HG03378 (cell line): ENCODE results near the gene NAA40.
A peak's percentile ranks its signal among the peaks of the same experiment; 100 is the strongest.

Source experiments
- ATAC-seq: cut with Tn5 transposase; IDR thresholded peaks from one replicate; pipeline ENCODE4 v1.9.1; 2021; ENCODE audit warnings: mild to moderate bottlenecking, moderate library complexity; ENCODE audit not compliant: unreplicated experiment

Gene NAA40

DNA sequence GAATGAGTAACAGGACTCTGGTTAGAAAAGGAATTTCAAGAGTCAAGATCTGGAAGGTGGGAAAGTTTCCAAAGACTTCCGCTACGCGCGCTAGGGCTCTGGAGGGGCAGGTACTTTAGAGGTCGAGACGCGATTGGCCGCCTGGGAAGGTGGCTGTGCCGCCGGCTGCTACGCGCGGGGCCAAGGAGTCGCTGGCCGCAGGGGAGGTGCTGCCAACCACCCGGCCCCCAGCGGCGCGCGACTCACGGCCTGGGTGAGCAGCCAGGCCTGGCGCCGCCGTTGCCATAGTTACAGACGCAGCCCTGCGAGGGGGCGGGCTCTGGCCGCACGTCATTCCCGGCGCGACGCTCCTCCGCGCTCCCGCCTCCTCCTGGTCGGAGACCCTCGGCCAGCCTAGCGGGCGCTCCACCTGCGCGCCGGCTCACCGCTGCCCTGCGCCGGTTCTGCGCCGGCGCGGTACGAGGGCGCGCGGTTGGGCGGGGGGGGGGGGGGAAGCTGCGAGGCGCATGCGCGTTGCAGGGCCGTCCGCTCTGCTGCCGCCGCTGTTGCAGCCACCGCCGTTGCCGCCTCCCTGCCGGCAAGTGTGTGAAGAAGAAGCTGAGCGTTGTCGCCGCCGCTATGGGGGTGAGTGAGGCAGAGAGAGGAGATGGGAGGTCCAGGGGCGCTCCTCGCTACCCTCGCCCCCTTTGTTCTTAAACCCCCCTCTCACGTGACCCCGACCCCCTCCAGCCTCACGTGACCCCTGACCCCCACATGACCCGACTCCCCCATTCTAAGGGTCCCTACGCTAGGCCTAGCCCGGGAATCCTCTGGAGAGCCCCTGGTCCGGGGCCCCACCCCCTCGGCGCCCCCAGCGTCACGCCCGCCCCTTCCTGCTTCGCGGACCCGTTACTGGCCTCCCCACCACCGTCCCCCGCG is at the start of gene NAA40:
TSS of gene NAA40 (plus strand) at position 524 of the 918 bp plus-strand sequence. CDS start at position 619, 95 bp downstream.
- peak; percentile 76 for ATAC-seq

DNA sequence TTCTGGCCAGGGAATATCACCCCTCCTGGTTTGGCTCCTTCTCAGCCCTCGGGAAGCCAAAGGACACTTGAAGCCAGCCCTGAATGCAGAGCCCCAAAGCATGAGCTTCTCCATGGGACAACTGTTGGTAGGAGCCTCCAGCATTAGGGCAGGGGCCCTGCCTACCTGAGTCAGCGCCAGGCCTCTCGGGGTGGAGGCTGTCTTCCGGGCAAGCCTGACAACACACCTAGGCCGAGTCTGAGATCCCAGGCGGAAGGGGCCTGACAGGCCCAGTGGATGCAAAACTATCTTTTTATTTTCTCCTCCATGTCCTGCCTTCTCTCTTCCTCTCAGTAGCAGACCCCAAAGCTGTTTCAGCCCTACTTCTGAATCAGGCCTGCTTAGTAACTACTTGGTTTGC is 49.5 kb upstream of the NAA40 start:
- no peak for ATAC-seq

DNA sequence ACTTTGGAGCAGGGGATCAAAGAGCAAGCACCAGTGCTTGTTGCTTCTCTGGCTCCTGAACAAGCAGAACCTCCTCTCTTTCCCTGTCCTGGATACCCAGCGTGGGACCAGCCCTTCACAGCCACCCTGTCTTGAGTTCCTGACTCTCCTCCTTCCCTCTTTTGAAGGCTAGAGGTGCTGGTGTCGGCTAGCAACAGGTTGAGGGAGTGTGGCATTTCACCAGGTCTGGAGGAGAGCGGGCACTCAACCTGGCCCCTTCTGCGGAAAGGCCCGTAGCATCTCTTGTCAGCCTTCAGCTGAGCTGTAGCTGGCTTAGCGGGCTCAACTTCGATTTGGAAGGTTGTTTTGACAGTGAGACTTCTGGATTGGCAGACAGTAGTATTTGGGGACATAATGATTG is 48.4 kb upstream of the NAA40 start:
- ATAC-seq: no peak

DNA sequence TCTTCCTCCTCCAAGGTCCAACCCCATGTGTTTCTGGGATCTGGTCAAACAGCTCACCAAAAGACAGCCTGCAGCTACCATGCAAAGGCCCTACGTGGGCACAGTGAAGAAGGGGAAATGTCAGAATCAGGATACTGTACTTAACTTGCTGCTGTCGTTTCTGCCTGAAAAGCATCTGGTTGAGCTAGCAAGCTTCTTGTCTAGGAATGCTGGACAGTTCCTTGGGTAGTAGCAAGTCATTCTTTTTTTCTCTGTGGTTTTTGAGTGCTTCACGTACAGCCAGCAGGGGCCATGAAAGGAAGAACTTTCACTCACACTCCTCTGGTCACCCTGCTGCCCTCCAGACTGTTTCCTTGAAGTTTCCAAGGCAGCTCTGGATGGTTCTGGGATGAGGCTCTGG is 46.6 kb upstream of the NAA40 start:
- no peak for ATAC-seq

DNA sequence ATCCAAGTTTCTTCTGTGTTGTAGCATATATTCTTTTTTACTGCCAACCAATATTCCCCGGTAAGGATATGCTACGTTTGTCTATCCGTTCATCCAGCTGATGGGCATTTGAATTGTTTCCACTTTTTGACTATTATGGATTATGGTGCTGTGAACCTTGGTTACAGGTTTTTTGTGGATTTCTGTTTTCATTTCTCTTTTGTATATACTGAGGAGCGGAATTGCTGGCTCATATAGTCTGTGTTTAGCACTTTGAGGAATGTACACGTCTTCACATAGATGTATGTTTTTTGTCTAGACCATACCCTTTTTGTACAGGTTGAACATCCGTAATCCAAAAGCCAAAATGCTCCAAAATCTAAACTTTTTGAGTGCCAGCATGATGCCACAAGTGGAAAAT is 45.4 kb upstream of the NAA40 start:
- no peak for ATAC-seq

DNA sequence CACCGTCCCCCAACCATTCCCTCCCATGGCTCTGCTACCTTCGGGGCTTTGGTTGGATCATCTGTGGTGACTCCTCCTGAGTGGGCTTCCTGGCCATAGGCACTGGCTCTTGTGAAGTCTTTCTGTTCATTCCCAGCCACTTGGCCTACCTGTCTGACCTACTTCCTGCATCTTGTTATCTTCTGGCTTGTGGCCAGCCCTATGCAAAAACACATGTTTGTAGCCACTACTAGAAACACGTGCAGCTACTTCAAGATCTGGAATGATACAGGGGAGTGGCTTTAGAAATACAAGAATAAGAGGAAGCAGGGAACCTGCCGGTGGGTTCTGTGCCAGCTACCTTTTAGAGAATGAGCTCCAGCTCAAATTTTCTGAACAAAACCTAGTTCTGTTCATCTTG is 42.7 kb upstream of the NAA40 start:
- ATAC-seq: no peak

DNA sequence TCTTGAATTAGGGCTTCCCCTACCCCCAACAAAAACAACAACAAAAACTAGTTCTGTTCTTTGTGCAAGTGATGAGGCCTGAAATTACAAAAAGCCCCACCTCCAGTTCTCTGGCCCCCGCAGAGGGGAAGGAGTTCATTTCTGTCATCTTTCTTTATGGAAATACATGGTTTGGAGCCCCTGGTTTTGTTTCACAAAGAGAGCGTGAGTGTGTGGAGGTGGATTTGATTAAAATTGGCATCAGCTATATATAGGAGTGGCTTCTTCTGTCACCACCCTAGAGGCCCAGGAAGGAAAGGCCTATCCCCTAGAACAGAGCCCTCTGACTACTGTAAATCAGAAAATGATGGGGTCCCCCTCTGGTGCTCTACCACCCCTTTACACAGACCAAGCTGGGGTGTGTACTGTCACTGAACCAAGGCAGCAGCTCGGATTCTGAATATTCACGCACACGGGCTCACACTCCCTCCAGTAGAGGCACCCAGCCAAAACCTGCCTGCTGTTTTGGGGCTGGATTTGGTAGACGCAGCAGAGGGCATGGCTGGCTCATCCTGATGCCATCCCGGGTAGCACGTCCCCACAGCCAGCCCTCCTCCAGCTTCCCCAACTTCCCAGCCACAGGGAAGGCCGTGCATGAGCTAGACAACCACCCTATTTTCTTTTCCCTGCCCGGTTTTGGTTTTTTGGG is 41.2 kb upstream of the NAA40 start:
- no peak for ATAC-seq

DNA sequence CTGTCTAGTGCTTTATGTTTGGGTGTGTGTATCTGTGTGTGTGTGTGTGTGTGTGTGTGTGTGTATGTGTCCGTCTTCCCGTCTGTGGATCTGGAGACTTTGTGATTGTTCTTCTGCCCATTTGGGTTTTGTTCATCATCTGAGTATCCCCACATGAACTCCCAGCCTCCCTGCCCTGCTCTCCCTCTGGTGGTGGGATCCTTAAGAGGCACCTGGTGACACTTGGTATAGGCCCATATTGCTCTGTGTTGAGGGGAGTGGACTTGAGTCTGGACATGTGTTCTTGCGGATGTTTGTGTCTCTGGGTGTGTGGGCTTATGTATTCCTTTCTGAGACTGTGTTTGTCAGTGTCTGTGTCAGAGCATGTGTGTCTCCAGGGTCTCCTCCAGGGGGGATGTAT is 37.1 kb upstream of the NAA40 start:
- ATAC-seq: no peak

DNA sequence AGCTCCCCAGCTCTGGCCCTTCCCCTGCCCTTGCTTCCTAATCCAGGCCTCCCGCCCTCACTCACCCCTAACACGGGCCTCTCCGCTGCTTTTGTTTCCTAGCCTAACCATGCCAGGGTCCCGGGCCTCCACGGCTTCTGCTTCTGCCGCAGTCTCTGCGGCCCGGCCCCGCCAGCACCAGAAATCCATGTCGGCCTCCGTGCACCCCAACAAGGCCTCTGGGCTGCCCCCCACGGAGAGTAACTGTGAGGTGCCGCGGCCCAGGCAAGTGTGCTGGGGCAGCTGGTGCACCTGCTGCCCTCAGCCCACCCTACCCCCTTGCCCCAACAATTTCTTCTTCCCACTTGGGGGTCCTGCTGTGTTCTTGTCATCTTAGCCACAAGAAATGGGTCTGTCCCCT is 34.9 kb upstream of the NAA40 start:
- ATAC-seq: no peak

DNA sequence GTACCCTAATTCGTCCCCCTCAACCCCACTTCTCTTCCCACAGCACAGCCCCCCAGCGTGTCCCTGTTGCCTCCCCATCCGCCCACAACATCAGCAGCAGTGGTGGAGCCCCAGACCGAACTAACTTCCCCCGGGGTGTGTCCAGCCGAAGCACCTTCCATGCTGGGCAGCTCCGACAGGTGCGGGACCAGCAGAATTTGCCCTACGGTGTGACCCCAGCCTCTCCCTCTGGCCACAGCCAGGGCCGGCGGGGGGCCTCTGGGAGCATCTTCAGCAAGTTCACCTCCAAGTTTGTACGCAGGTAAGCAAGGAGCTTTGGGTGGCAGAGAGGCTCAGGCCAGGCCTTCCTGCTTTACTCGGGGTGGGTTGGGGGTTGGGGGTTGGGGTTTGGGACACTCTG is 34.1 kb upstream of the NAA40 start:
- ATAC-seq: no peak

DNA sequence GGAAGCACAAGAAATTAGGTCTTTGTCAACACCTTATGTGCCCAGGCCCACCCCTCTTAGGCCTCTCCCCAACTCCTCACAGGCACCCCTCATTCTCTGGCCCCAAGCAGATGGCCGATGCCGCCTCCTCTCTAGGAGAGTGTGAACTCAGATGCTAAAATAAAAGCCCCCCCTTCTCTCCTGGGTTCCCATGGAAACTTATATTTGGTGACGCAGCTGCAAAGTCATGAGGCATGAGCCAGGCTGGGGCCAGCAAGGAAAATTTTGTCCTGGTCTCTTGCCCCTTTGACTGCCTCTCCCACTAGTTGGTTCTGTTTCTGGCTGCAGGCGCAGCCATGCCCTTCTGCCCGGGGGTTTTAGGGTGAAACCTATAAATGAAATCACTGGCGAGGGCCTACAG is 33.6 kb upstream of the NAA40 start:
- ATAC-seq: no peak

DNA sequence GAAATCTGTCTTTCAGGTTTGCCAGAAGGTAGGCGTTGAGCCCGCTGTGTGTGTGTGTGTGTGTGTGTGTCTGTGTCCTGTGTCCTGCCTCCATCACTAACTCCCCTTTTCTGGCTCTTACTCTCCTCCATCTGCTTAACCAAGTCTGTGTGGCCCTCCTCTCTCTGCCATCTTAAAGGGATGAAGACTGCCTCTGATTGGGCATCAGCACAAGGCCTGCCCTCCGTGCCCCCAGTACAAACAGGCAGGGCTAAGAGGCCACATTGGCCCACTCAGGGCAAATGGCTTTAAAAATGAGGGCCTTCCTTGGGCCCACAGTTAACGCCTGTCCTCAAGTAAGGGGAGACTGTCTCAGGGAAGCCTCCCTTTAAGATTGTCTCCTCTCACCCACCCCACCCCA is 32.7 kb upstream of the NAA40 start:
- ATAC-seq: no peak

DNA sequence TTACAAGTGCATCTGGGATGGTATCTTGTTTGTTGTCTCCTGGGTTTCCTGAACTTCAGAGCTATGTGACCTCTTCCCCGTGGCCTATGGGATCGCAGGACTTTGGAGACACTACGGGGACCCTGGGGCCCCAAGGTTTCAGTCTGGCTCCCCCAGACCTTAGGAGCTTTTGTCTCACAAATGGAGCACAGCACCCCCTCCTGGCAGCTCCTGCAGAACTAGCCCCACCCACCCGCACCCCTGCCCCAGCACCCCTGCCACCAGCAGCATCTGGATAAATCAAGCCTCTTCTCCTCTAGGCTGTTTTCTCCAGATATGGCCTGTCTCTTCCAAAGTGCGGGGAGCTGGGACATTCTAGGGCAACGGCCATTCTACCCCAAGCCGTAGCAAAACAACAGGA is 32.2 kb upstream of the NAA40 start:
- no peak for ATAC-seq

DNA sequence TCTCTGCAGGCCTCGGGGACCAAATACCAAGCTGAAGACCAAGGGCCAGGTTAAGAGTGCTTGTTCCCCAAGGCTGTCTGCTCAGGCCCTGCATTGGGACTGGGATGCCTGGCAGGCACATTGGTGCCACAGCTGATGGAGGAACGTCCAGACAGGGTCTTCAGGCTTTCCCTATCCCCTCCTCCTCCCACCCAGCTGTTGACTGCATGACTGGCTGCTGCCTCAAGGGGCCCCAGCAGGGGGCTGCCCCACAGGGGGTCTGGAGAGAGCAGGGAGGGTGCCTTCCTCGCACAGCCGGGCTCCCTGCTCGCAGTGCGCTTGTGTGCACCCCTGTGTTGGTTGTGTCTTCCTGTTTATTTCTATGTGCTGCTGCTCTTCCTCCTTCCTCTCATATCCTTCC is 31.7 kb upstream of the NAA40 start:
- ATAC-seq: no peak

DNA sequence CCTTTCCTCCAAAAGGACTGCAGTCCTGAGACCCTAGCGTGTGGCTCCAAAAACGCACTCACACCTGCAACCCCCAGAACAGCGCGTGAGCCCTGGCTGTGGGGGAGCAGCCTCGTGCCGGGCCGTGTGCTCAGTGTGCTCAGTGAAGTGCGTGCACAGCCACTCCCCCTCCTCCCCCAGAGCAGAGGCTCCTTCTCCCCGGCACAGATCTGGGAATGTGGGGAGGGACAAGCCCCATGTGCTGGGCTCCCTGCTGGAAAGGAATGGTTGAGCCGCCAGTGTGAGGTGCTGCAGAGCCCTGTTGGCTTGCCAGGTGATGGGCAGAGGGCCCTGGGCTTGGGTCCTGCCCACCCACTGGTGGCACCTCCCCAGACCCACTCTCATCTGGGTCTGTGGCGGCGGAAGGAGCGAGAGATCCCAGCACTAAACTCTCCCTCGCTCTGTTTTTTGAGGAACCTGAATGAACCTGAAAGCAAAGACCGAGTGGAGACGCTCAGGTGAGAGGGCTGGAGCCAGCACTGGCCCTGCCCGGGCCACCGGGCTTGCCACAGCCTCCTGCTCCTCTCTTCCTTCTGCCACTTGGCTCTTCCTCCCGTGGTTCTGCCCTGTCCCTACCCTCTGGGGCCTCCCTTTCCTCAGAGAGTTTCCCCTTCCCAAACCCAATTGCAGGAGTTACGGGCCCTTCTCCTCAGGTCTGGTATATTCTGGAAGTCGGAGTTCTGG is 30.8 kb upstream of the NAA40 start:
- no peak for ATAC-seq

DNA sequence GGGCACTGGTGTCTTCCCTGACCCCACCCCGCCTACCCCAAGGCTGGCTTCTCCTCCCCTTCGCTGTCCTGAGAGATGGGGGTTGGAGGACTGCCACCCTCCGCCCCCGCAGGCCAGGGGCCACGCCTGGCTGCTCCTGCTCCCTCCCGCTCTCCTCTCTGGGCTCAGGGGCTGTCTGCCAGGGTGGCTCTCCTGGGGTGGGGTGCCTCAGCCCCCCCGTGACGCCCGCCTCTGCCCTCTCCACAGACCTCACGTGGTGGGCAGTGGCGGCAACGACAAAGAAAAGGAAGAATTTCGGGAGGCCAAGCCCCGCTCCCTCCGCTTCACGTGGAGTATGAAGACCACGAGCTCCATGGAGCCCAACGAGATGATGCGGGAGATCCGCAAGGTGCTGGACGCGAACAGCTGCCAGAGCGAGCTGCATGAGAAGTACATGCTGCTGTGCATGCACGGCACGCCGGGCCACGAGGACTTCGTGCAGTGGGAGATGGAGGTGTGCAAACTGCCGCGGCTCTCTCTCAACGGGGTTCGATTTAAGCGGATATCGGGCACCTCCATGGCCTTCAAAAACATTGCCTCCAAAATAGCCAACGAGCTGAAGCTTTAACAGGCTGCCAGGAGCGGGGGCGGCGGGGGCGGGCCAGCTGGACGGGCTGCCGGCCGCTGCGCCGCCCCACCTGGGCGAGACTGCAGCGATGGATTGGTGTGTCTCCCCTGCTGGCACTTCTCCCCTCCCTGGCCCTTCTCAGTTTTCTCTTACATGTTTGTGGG is 30.0 kb upstream of the NAA40 start:
- ATAC-seq: no peak

DNA sequence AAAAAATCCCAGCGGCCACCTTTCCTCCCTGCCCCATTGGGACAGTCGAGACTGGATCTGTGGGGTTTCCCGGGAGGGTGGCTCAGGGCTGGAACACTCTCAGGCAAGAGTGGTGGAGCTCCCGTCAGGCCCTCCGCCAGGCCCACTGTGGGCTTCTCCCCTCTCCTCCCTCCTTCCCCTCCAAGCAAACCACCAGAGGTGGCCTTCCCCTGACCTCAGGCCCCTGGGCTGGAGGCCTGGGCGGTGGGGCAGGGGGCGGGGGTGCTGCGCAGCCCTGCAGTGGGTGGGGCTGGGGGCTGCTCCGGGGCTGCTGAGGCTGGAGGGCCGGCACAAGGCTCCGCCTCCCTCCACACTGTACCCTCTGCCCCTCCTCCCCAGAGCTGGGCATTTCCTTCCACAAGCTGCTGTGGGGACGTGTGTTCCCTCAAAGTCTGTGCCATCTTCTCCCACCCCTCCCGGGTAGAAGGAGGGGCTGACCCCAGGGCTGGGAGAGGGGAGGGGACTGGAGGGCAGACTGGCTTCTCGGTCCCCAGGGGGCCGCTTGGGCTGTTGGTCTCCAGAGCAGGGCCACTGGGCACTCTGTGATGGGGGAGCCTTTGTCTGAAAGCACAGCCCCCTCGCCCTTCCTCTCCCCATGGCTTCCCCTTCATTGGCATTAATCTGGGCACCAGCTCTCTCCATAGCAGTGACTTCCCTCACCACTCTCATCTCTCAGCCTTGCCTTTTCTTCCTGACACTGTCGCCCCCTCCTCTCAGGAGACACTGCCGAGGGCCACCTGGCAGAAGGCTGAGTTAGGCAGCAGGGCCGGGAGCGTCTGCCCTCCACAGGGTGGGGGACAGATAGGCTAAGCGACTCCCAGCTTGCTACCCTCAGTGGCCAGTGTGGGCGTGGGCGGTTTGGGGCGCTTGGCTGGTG is 29.0 kb upstream of the NAA40 start:
- ATAC-seq: no peak

DNA sequence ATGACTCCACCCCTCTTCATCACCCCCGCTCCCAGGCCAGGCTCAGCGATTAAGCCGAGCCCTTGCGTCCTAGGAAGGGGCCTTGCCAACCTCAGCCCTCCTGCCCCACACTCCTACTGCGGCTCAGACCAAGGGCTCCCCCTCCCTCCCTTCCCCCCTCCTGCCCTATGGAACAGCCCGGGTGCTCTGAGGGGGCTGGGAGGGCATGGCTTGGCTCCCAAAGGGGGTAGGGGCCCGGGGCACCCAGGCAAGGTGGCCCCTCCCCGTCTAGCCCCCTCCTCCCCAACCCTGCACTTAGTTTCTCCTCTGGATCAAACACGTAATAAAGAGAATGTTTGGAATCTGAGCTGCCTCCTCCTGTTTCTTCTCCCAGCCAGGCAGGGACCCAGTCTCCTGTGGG is 28.1 kb upstream of the NAA40 start:
- ATAC-seq: no peak

DNA sequence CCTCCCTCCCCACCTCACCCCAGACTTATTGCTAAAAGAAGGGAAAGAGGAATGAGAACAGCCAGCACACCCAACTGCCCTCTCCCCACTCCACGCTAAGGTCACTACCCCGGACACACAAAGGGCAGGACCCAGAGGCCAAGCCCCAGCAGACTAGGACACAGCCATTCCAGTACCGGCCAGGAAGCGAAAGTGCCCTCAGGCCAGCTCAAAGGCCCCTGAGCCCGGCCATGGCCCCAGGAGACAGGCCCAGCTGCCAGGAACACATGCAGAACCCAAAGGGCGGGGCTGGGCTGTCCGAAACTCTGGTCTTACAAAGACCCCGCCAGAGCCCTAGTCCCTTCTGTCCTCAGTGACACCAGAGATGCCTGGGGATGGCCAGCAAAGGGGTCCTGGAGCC is 27.4 kb upstream of the NAA40 start:
- ATAC-seq: no peak

DNA sequence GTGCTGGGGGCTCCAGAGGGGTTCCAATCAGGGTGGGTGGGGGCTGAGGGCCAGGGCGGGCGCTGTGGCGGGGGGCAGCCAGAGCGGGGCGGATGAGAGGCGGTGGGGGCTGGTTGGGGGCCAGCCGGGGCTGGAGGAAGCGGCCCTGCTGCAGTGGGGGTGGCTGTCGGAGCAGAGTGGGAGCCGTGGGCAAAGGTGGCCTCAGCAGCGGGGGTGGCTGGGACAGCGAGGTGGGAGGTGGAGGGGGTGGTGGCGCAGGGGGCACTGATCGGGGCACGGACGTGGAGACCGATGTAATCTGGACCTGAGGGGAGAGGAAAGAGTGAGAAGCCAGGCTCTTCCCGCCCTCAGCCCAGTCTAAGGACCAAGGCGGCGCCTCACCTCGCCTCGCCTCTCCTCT is 26.9 kb upstream of the NAA40 start:
- no peak for ATAC-seq
